GM12878 (cell line): ENCODE results near the gene RAI2. TPM values are rescaled to one million over a fixed set of nuclear protein-coding genes. Genes with fewer than 3 reads are reported as not detected.

Experiments used
- ATAC-seq: fragments of 200-7000 bp; cut with Tn5 transposase; 3 replicates; pipeline ENCODE4 v1.9.1; 2020; ENCODE audit warnings: mild to moderate bottlenecking, moderate library complexity
- BruUV-seq: library from RNA; stranded (reverse); fragments of 400-500 nt; replicated peaks from 2 replicates; lab custom pipeline; 2021; lab: Mats Ljungman, UMichigan
- CTCF ChIA-PET: fragments of 300-600 bp; sonication (Branson Sonifier 250); formaldehyde crosslinking; extraction: SDS; loops from one replicate; lab custom pipeline; 2021; ENCODE audit warnings: inconsistent platforms; lab: Yijun Ruan, JAX
- POLR2A ChIA-PET: fragments of 350-600 bp; formaldehyde crosslinking; extraction: SDS; loops from one replicate; lab custom pipeline; 2021; ENCODE audit warnings: inconsistent platforms; lab: Charles Lee
- RAD21 ChIA-PET: fragments of 300-600 bp; sonication (Branson Sonifier 250); formaldehyde crosslinking; loops from one replicate; lab custom pipeline; 2023; ENCODE audit warnings: antibody characterized with exemption; ENCODE audit not compliant: unreplicated experiment; lab: Charles Lee
- SMC1A ChIA-PET: fragments of 300-600 bp; sonication (Branson Sonifier 250); formaldehyde crosslinking; loops from one replicate; lab custom pipeline; 2023; ENCODE audit not compliant: unreplicated experiment, uncharacterized antibody; lab: Charles Lee
- DNase-seq: peaks from one replicate; pipeline ENCODE4 v3.0.0-alpha.2; 2011; ENCODE audit warnings: low read depth, low spot score
- FAIRE-seq: peaks from 3 replicates; lab custom pipeline; 2011; peaks lifted over from hg19 to GRCh38; lab: Jason Lieb, UNC
- H2AFZ ChIP-seq: 2 replicates; pipeline ENCODE4 v1.6.0; 2011; ENCODE audit warnings: low read depth, low read length, control low read depth; ENCODE audit not compliant: control insufficient read depth
- H3K27ac ChIP-seq: 2 replicates; pipeline ENCODE4 v1.5.1; 2011; ENCODE audit warnings: control low read depth; ENCODE audit not compliant: control insufficient read depth, insufficient read depth
- H3K27me3 ChIP-seq, 2 experiments: replicated peaks in 1 of 2; 2 replicates each; pipeline versions ENCODE4 v1.6.0 to v1.6.1; 2011; ENCODE audit warnings: low read length in 1 of 2; ENCODE audit not compliant: control insufficient read depth in 2 of 2, insufficient read depth in 2 of 2
- H3K36me3 ChIP-seq, 2 experiments: 2 replicates each; pipeline ENCODE4 v1.5.1; 2011; ENCODE audit warnings: low read length in 1 of 2; ENCODE audit not compliant: control insufficient read depth in 2 of 2, insufficient read depth in 2 of 2
- H3K4me1 ChIP-seq: 2 replicates; pipeline ENCODE4 v1.6.1; 2011; ENCODE audit warnings: mild to moderate bottlenecking, low read length, moderate library complexity, mixed read lengths; ENCODE audit not compliant: control insufficient read depth, insufficient read depth
- H3K4me2 ChIP-seq: 2 replicates; pipeline ENCODE4 v1.6.0; 2011; ENCODE audit warnings: control low read depth; ENCODE audit not compliant: control insufficient read depth, insufficient read depth
- H3K4me3 ChIP-seq: fragments of 200-600 bp; sonication (generic); 2 replicates; pipeline ENCODE4 v1.5.1; 2016
- H3K79me2 ChIP-seq: 2 replicates; pipeline ENCODE4 v1.6.0; 2011; ENCODE audit warnings: low read length; ENCODE audit not compliant: control insufficient read depth, insufficient read depth
- H3K9ac ChIP-seq: 2 replicates; pipeline ENCODE4 v1.8.0; 2011; ENCODE audit warnings: low read length, control low read depth, mixed read lengths; ENCODE audit not compliant: control insufficient read depth, insufficient read depth
- H3K9me3 ChIP-seq: replicated peaks from 3 replicates; pipeline ENCODE4 v1.5.1; 2011; ENCODE audit warnings: mild to moderate bottlenecking, low read length; ENCODE audit not compliant: control insufficient read depth, insufficient read depth
- H4K20me1 ChIP-seq: 2 replicates; pipeline ENCODE4 v1.6.0; 2011; ENCODE audit not compliant: control insufficient read depth, insufficient read depth
- JUND ChIP-seq: IDR thresholded peaks from 2 replicates; pipeline ENCODE4 v1.6.1; 2012; ENCODE audit warnings: low read depth, mild to moderate bottlenecking, low read length, improper control_type of control experiment, moderate library complexity
- NR2F1 ChIP-seq: fragments of 450-650 bp; conservative IDR thresholded peaks from 2 replicates; pipeline ENCODE4 v1.6.1; 2017; ENCODE audit warnings: mild to moderate bottlenecking
- SUZ12 ChIP-seq: fragments of 200-600 bp; sonication (generic); IDR thresholded peaks from one replicate; pipeline ENCODE4 v1.6.1; 2018; ENCODE audit warnings: antibody characterized with exemption, mild to moderate bottlenecking; ENCODE audit not compliant: unreplicated experiment
- TCF7 ChIP-seq: IDR thresholded peaks from 2 replicates; pipeline ENCODE4 v1.6.1; 2014; ENCODE audit warnings: antibody characterized with exemption, borderline replicate concordance
- USF2 ChIP-seq: IDR thresholded peaks from 2 replicates; pipeline ENCODE4 v1.6.1; 2011; ENCODE audit warnings: low read depth, low read length, improper control_type of control experiment, borderline replicate concordance
- ZNF24 ChIP-seq: fragments of 450-650 bp; IDR thresholded peaks from 2 replicates; pipeline ENCODE4 v1.6.1; 2017; ENCODE audit warnings: antibody characterized with exemption, mild to moderate bottlenecking
- ZNF592 ChIP-seq: fragments of 450-650 bp; IDR thresholded peaks from 2 replicates; pipeline ENCODE4 v1.6.1; 2017; ENCODE audit warnings: mild to moderate bottlenecking, moderate library complexity
- ZSCAN29 ChIP-seq: fragments of 450-650 bp; IDR thresholded peaks from 2 replicates; pipeline ENCODE4 v1.6.1; 2017; ENCODE audit warnings: mild to moderate bottlenecking, moderate library complexity
- WGBS: methylation state at CpG from one replicate; pipeline ENCODE4 v1.1.6; 2016; ENCODE audit warnings: low lambda C conversion rate; ENCODE audit not compliant: insufficient replicate concordance, insufficient coverage; ENCODE audit errors: missing lambda C conversion rate; 5-methylcytosine and 5-hydroxymethylcytosine counted together
- in situ Hi-C: fragments of 300-500 bp; cut with MboI; formaldehyde crosslinking; loops from 9 replicates; pipeline ENCODE4 v1.14.3; 2018; ENCODE audit warnings: mixed read lengths
- intact Hi-C: fragments of 100-400 bp; cut with micrococcal nuclease; formaldehyde crosslinking; loops from one replicate; pipeline ENCODE4 v1.14.2; 2022; ENCODE audit not compliant: unreplicated experiment
- polyA plus RNA-seq, 11 experiments: library from polyadenylated mRNA; depleted of rRNA in 4 of 11; unstranded in 6 of 11; stranded (reverse) in 5 of 11; fragments of >200 nt; fragmentation: Nextera tagmentation in 4 of 11; fragmentation: Illumina TruSeq in 1 of 11; extraction: Ambion mirVana in 4 of 11; extraction: Trizol in 1 of 11; gene quantifications; 1 replicate in 1 of 11; 2 replicates in 10 of 11; pipeline versions ENCODE4 v1.2.1 to v1.2.3, GENCODE V29; 2011 to 2016; ENCODE audit warnings: inconsistent platforms in 2 of 11, missing spikeins in 2 of 11, low read depth in 1 of 11
- total RNA-seq, 4 experiments: library from RNA; depleted of rRNA in 3 of 4; stranded (reverse); fragments of >200 nt in 3 of 4; fragmentation: Illumina TruSeq in 1 of 4; extraction: Trizol in 1 of 4; gene quantifications; 2 replicates each; pipeline versions ENCODE4 v1.2.1 to v1.2.3, GENCODE V29; 2013 to 2021

Gene RAI2
- total and polyA plus RNA-seq, 10 of the 15 experiments (the other 5 are each of a cell fraction or from before 2014, with no cell fraction given) = not detected

- Histone ChIP-seq H3K4me2 (no peak overlapping the region), H3K79me2 (no peaks in the 10 kb centered on the region), H3K36me3 (no peaks in the 10 kb centered on the region), H3K4me3 (no peak overlapping the region), H3K9ac (no peak overlapping the region), H3K9me3 (no peaks in the 10 kb centered on the region), H2AFZ (no peak overlapping the region), H3K4me1 (no peaks in the 10 kb centered on the region), H3K27me3 (no peaks in the 10 kb centered on the region; a peak in 1 of 4 replicates), H3K27ac (no peak overlapping the region), H4K20me1 (no peaks in the 10 kb centered on the region)
- ChIA-PET RAD21 (no interaction called here), SMC1A (interaction anchor here (0.7 kb wide), 1 partner anchor 8 kb away, joined by 3 read pairs; no protein-coding TSS in a partner anchor), CTCF (interaction anchor here (0.8 kb wide), 1 partner anchor 12 kb away, joined by 3 read pairs; no protein-coding TSS in a partner anchor), POLR2A (no interaction called here)
- in situ Hi-C loops (no loop called here), intact Hi-C loops (no loop called here)
- WGBS = 54% methylated on average over 4 of the region's 4 CpGs
- FAIRE-seq (no peak), ATAC-seq (no peak), DNase-seq (no peak)
- TF ChIP-seq ZSCAN29 = no peak
- no peak for TF ChIP-seq ZNF24
- no peak for TF ChIP-seq JUND
- TF ChIP-seq SUZ12 = no peak
- no peak for TF ChIP-seq NR2F1
- no peak for TF ChIP-seq USF2
- no peak for TF ChIP-seq TCF7
- TF ChIP-seq ZNF592 = no peak
- TF ChIP-seq, all 136 proteins: peak for 0
- no TSS peak for BruUV-seq
Measured at GRCh38 chrX:17824980-17825379, 36.1 kb downstream of the RAI2 start.
